ENCODE results near the gene RBMS1.

RBMS1 gene

DNA sequence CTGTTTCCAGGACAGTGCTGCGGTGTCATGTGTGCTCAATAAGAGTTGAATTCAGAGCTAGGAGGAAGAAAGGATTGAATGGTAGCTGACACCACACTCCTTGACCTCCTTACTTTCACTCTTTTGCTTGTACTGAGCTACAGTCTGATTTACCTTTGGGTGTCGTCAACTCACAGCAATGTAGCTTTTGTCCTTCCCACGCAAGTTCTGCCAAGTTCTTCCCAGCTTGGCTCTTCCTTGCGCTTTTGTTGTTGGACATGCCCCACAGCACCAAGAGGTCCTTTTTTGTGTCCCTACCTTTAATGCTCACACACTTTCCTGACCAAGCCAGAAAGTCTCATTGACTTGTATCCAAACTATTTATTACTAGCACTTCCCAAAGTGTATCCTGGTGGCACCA lies 255.2 kb downstream of the RBMS1 start:
- no peak overlapping the region for H3K4me3 ChIP-seq (IDR thresholded peaks at IDR 0.05; ENCODE audit: insufficient read depth, low read depth, low read length)
- H3K27me3 ChIP-seq (ENCODE audit: insufficient read depth, low read depth): no peaks in the 10 kb centered on the region
- TF ChIP-seq, protein P1, sequence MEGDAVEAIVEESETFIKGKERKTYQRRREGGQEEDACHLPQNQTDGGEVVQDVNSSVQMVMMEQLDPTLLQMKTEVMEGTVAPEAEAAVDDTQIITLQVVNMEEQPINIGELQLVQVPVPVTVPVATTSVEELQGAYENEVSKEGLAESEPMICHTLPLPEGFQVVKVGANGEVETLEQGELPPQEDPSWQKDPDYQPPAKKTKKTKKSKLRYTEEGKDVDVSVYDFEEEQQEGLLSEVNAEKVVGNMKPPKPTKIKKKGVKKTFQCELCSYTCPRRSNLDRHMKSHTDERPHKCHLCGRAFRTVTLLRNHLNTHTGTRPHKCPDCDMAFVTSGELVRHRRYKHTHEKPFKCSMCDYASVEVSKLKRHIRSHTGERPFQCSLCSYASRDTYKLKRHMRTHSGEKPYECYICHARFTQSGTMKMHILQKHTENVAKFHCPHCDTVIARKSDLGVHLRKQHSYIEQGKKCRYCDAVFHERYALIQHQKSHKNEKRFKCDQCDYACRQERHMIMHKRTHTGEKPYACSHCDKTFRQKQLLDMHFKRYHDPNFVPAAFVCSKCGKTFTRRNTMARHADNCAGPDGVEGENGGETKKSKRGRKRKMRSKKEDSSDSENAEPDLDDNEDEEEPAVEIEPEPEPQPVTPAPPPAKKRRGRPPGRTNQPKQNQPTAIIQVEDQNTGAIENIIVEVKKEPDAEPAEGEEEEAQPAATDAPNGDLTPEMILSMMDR (conservative IDR thresholded peaks at IDR 0.05; ENCODE audit: low read depth, low read length): no peak
- no peaks in the 10 kb centered on the region for H3K79me2 ChIP-seq (ENCODE audit: insufficient read depth, low read depth)
- no peak overlapping the region for H3K4me2 ChIP-seq
- H3K9ac ChIP-seq: no peak overlapping the region
- H4K20me1 ChIP-seq (ENCODE audit: insufficient read depth): no peaks in the 10 kb centered on the region
- H3K36me3 ChIP-seq (ENCODE audit: insufficient read depth): no peaks in the 10 kb centered on the region
- no peak overlapping the region for H3K27ac ChIP-seq
- H3K4me1 ChIP-seq (ENCODE audit: low read depth, poor library complexity, severe bottlenecking): peaks cover 10% of the 10 kb centered on the region
- H2AFZ ChIP-seq (ENCODE audit: low read depth): no peak overlapping the region

DNA sequence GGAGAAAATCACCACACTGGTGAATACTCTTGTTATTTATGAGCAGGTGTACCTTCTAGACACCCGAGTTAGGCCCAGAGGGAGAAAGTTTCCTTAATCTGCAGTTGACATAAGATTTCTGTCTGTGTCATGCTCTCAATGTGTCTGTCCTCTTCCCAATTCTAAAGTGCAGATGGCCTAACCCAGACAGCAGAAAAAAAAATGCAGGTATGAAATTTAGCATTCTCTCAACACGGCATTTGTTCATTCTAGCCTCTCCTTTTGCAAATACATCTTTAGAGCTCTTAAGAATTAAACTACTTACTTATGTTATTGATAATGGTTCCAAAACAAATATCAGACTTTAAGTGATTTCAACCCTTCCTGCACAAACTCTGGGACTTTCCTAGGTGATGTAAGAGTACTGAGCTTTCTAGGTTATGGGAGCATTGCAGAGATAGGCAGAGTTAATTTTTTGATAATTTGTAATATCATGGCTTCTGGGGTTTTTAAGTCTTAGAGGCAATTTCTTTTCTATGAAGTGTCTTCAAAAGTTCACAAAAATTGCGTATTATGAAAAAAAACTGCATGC lies 260.6 kb downstream of the RBMS1 start:
- no peaks in the 10 kb centered on the region for H3K79me2 ChIP-seq (ENCODE audit: insufficient read depth, low read depth)
- H3K27me3 ChIP-seq (ENCODE audit: insufficient read depth, low read depth): no peaks in the 10 kb centered on the region
- TF ChIP-seq, protein P1 (conservative IDR thresholded peaks at IDR 0.05; ENCODE audit: low read depth, low read length): no peak
- no peaks in the 10 kb centered on the region for H3K36me3 ChIP-seq (ENCODE audit: insufficient read depth)
- no peak overlapping the region for H3K4me3 ChIP-seq (IDR thresholded peaks at IDR 0.05; ENCODE audit: insufficient read depth, low read depth, low read length)
- no peak overlapping the region for H3K4me2 ChIP-seq
- H3K27ac ChIP-seq: no peak overlapping the region
- no peaks in the 10 kb centered on the region for H4K20me1 ChIP-seq (ENCODE audit: insufficient read depth)
- no peaks in the 10 kb centered on the region for H3K4me1 ChIP-seq (ENCODE audit: low read depth, poor library complexity, severe bottlenecking)
- H2AFZ ChIP-seq (ENCODE audit: low read depth): no peak overlapping the region
- no peak overlapping the region for H3K9ac ChIP-seq

DNA sequence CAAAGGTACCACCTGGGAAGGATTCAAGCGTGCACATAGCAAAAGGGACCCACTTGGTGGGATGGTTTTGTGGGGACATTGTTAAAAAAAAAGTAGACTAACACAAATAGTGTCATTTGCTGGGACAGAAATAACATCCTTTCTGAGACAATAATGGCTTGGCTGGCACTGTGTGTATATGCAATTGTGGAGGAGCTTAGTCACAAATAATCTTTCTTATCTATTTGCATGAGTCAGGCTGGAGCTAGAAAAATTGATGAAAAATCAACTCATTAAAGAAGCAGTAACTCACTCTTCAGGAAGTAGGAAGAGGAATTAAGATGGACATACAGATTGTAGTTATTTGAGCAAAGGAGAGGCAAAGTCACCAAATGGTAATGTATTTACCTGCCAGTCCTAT lies 264.0 kb downstream of the RBMS1 start:
- Histone ChIP-seq H3K4me3 (IDR thresholded peaks at IDR 0.05; ENCODE audit: insufficient read depth, low read depth, low read length) (no peak overlapping the region), H3K27ac (no peak overlapping the region), H4K20me1 (ENCODE audit: insufficient read depth) (no peaks in the 10 kb centered on the region), H2AFZ (ENCODE audit: low read depth) (no peak overlapping the region), H3K9ac (no peak overlapping the region), H3K36me3 (ENCODE audit: insufficient read depth) (no peaks in the 10 kb centered on the region), H3K27me3 (ENCODE audit: insufficient read depth, low read depth) (no peaks in the 10 kb centered on the region), H3K4me2 (no peak overlapping the region), H3K4me1 (ENCODE audit: low read depth, poor library complexity, severe bottlenecking) (peaks cover 1% of the 10 kb centered on the region), H3K79me2 (ENCODE audit: insufficient read depth, low read depth) (no peaks in the 10 kb centered on the region)
- TF ChIP-seq, protein P1 (conservative IDR thresholded peaks at IDR 0.05; ENCODE audit: low read depth, low read length): no peak

DNA sequence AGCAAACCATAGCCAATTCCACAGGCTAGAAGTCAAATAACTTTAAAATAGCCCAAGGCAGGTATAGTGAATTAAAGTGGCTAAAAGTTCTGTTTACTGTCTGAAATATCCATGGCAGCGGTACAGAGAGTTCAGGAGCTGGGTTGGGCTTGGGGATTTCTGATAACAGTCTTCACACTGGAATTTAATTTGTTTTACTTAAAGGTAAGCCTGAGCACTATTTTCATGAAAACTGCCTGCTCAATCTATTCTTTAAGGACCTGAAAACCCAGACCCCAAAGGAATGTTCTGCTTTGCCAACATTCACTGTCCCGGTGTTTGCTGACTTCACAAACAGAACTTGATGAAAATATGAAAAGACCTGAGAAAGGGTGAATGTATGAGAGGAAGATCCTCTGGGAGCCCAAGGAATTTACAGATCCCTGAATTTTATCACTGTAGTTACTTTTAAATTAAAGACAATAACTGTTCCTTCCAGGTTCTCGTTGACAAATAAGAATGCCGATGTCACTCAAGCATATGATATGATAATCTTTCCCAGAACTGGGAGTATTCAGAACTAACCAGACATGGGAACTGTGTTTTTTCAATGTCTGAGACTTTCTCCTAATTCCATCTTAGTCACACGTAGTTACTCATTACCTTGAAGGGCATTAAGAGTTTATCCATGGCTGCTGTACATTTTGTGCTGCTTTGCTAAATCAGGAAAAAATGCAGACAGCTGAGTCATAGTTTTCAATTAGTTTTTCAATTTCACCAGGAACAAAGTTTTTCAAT lies 265.3 kb downstream of the RBMS1 start:
- H3K36me3 ChIP-seq (ENCODE audit: insufficient read depth): no peaks in the 10 kb centered on the region
- no peaks in the 10 kb centered on the region for H3K79me2 ChIP-seq (ENCODE audit: insufficient read depth, low read depth)
- no peak overlapping the region for H3K9ac ChIP-seq
- H3K4me3 ChIP-seq (IDR thresholded peaks at IDR 0.05; ENCODE audit: insufficient read depth, low read depth, low read length): no peak overlapping the region
- no peaks in the 10 kb centered on the region for H4K20me1 ChIP-seq (ENCODE audit: insufficient read depth)
- no peak overlapping the region for H3K4me2 ChIP-seq
- no peak overlapping the region for H3K27ac ChIP-seq
- TF ChIP-seq, protein P1 (conservative IDR thresholded peaks at IDR 0.05; ENCODE audit: low read depth, low read length): no peak
- no peak overlapping the region for H2AFZ ChIP-seq (ENCODE audit: low read depth)
- H3K27me3 ChIP-seq (ENCODE audit: insufficient read depth, low read depth): no peaks in the 10 kb centered on the region
- peaks cover 14% of the 10 kb centered on the region for H3K4me1 ChIP-seq (ENCODE audit: low read depth, poor library complexity, severe bottlenecking)
